ENCODE results near the gene DUSP22.

The DUSP22 gene

GRCh38 chr6:386688-387266, 94.5 kb downstream of the DUSP22 start:
- intact Hi-C loops (cut with DNase I), result loop anchor here (10.0 kb wide), 1 partner anchor 138 kb away; no protein-coding TSS in a partner anchor
- DNase-seq, result no peak

GRCh38 chr6:387293-387741, 95.0 kb downstream of the DUSP22 start:
- intact Hi-C loops (cut with DNase I), result loop anchor here (10.0 kb wide), 1 partner anchor 137 kb away; no protein-coding TSS in a partner anchor
- DNase-seq, result no peak

GRCh38 chr6:388202-388903, 96.1 kb downstream of the DUSP22 start:
- intact Hi-C loops (cut with DNase I), result loop anchor here (10.0 kb wide), 1 partner anchor 136 kb away; no protein-coding TSS in a partner anchor
- DNase-seq, result no peak

DNA sequence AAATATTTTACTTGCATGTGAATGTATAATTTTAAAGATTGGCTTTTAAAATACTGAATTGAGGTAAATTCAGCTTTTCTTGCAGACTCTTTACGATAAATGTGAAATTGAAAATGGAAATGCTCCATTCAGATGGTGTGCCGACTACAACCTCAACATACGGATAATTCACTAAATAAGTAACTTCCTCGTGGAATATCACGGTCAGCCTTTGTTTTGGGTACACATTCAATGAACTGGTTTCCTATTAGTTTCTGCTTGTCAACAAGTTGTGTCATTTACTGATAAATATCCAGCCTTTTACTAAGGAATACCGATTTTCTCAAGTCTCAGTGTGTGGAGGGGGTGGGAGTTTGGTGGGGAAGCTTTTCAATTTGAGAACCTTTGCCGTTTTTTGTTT, 96.9 kb downstream of the DUSP22 start:
- DNase-seq, result no peak
- intact Hi-C loops (cut with DNase I), result loop anchor here (10.0 kb wide), 1 partner anchor 136 kb away; no protein-coding TSS in a partner anchor

- intact Hi-C loops (cut with DNase I), result loop anchor here (10.0 kb wide), 1 partner anchor 135 kb away; no protein-coding TSS in a partner anchor
- DNase-seq, result no peak
Observed at GRCh38 chr6:389622-390021, 97.3 kb downstream of the DUSP22 start.

DNA sequence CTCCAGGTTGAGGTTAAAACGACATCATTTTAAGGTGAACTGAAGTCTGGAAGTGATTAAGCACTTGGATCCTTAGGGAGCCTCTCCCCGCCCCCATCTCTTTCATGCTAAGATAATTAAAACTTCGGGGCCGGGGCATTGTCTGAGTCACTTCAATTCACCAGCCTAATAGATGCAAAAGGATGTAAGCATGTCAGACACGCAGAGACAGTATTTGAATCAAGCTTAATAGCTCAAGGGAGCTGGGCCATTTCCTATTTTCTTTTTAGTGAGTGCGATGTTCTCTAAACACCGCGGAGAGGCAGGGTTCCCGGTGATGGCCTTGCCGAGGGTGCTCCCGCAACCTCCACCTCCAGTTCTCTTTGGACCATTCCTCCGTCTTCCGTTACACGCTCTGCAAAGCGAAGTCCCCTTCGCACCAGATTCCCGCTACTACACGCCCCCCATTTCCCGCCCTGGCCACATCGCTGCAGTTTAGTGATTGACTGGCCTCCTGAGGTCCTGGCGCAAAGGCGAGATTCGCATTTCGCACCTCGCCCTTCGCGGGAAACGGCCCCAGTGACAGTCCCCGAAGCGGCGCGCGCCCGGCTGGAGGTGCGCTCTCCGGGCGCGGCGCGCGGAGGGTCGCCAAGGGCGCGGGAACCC, 98.7 kb downstream of the DUSP22 start:
- intact Hi-C loops (cut with DNase I), result no loop called here
- DNase-seq, result no peak

DNA sequence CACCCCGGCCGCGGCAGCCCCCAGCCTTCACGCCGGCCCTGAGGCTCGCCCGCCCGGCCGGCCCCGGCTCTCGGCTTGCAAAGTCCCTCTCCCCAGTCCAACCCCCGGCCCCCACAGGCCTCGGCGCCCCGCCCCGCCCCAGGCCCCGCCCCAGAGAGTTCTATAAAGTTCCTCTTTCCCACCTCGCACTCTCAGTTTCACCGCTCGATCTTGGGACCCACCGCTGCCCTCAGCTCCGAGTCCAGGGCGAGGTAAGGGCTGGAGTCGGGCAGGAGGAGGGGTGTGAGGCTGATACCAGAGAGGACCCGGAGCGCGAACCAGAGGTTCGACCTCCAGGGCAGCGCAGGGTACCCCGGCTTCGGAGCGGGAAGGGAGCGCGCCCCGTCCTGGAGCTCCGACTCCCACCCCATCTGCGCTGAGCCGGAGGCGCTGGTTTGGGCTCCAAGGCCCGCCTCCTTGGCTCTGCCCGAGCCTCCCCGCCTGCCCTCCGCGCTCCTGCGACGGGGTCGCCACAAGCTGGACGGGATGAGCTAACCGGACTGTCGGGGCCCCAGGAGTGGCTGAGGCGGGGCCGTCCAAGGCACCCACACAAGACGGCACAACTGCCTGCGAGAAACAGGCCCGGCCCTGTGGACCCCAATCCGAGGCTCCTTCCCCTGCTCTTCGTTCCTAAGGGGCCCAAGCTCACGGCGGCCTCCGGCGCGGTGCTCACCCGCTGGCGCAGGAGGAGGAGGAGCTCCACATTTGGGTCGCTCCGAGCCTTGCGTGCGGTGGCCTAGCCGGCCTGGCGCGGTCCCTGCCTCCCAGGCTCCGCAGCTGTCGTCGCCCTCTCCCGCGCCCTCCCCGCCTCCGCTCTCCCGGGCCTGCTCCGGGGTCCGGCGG, 99.5 kb downstream of the DUSP22 start, which contains the start of gene IRF4:
Gene IRF4, plus strand, starts transcription at position 194 of the 882 bp plus-strand sequence. CDS start 1,401 bp downstream, outside the sequence.
- no peak for DNase-seq
- intact Hi-C loops (cut with DNase I), result no loop called here

- no peak for DNase-seq
- intact Hi-C loops (cut with DNase I), result no loop called here
Observed at GRCh38 chr6:392441-393390, 100.4 kb downstream of the DUSP22 start.

DNA sequence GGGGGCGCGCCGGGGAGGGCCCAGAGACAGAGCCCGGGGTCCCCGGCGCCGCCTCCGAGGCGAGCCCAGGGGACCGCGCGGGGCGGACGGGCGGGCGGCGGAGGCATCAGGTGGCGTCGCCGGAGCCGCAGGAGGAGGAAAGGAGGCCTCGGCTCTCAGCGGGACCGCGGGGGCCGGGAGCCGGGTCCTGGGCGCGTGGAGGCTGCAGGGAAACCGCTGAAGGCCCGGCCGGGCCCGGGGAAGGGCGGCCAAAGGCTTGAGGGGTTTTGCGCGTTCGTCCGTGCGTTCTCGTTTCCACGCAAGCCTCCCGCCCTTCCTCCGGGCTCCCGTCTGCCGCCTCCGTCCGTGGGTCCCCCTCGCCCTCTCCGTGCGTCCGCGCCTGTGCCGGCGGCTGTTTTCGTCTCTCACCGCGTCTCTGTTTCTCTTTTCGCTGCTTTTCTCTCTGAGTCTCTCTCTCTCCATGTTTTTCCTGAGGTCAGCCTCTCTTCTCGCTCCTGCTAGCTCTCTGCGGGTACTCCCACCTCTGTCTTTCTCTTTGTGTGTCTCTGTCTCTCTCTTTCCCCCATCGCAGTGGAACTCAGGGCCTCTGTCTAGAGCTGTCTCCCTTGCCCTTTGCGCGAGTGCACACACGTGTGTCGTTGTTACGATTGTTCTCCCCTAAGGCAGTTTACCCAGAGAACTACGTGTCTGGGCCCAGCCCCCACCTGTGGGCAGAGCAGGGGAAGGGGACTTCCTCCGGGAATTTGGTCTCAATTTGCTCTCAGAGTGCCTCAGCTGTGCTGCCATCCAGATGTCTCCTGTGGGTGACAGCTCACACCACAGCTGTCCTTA, 101.3 kb downstream of the DUSP22 start:
- intact Hi-C loops (cut with DNase I), result no loop called here
- no peak for DNase-seq

GRCh38 chr6:394641-395289, 102.5 kb downstream of the DUSP22 start:
- no peak for DNase-seq
- intact Hi-C loops (cut with DNase I), result no loop called here

DNA sequence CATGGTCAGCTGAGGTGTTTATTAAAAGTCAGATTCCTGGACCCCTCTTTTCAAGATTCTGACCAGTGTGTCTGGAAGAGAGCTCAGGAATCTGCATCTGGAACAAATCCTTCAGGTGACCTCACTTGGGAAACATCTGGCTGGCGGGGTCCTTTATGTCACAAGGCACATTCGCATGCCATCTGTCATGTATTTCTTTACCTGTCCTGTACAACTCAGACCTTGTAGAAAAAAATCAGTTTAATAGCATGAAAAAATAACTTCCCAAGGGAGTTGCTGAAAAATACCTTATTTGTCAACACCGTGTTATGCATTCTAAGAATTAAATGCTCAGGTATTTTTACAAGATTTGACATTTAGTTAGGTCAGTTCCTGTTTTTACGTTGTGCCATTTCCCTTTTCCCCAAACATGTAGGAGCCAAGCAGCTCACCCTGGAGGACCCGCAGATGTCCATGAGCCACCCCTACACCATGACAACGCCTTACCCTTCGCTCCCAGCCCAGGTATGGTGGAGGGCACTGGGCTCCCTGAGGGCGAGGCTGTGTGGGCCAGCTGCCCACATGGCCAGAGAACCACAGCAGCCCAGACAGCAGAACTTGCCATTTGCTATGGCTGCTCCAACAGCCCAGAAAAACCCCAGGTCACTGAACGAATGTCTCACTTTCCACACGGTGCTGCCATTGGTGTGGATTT, 103.3 kb downstream of the DUSP22 start:
- intact Hi-C loops (cut with DNase I), result no loop called here

DNA sequence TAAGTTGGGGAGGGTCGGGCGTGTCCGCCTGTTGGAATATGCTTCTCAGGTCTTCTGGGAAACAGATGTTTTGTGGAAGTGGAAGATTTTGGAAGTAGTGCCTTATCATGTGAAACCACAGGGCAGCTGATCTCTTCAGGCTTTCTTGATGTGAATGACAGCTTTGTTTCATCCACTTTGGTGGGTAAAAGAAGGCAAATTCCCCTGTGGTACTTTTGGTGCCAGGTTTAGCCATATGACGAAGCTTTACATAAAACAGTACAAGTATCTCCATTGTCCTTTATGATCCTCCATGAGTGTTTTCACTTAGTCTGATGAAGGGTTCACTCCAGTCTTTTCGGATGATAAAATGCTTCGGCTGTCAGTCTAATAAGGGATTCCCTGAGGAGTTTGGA, 103.8 kb downstream of the DUSP22 start:
- no peak for DNase-seq
- intact Hi-C loops (cut with DNase I), result no loop called here

More for the DNA sequence above, 103.3 kb downstream of the DUSP22 start:
- DNase-seq, result no peak

- intact Hi-C loops (cut with DNase I), result no loop called here
- DNase-seq, result no peak
Observed at GRCh38 chr6:397056-397455, 104.8 kb downstream of the DUSP22 start.

DNA sequence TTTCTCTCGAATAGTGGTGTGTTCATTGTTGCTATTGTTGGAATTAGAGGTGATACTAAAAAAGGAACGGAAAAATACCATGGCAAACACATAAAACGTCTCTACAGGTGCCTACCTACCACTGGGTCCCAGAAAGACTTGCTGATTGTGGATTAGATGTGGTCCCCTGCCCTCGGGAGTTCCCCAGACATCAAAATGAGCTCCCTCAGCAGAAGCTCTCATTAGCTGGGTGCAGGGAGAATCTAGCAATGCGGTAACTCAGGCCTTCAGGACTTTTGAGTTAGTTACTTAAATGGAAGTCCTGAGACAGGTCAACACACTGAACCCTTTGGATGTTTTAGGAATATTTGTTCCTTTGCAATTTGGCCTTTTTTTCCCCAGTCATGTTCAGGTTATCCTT, 105.3 kb downstream of the DUSP22 start:
- DNase-seq, result no peak
- intact Hi-C loops (cut with DNase I), result no loop called here

DNA sequence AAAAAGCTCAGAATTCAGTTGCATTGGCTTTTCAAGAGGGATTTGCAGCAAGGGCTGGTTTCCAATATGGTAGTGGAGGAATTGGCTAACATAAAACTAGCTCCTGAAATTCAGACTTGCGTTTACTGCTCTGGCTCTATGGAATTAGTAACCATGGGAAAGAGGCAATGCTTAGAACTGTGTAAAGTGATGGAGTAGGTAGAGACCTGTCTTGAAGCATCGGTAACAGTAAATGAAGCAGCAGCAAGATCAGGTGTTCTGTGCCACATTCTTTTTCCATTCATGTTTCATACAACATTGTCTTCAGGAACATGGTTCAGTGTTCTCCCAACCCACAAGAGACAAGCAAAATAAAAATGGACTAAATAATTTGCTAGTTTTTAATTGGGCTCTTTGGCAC, 105.8 kb downstream of the DUSP22 start:
- no peak for DNase-seq
- intact Hi-C loops (cut with DNase I), result no loop called here

DNA sequence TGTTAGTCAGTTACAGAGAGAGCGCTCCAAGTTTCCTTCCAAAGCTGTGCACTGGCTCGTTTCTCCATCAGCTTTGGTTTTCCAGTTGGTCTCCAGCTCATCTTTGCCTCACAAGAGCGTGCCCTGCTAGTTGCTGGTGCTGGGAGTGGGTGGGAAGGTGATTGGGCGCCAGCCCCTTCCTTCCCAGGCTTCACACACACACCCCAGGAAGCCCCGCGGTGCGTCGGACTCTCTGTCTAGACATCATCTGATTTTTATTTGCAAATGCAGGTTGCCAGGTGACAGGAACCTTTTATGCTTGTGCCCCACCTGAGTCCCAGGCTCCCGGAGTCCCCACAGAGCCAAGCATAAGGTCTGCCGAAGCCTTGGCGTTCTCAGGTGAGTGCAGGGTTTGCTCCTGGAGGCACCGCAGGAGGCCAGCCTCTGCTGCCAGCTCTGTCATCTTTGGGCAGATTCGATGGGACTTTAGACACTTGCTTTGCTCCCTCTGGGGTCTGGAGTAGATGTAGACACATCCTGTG, 106.3 kb downstream of the DUSP22 start:
- no peak for DNase-seq
- intact Hi-C loops (cut with DNase I), result no loop called here

Measured in posterior cingulate gyrus (tissue), 11 donors.